Omental fat pad (tissue), 4 donors: Measurements from ENCODE around the gene EMC10. TPM values are rescaled to one million over a fixed set of nuclear protein-coding genes. Genes with fewer than 3 reads are reported as not detected.

ENCODE experiments used
- ATAC-seq: fragments of 150-250 bp; one replicate; pipeline ENCODE4 v1.9.1; 2016; ENCODE audit warnings: mild to moderate bottlenecking, moderate library complexity; ENCODE audit not compliant: low FRiP score
- DNase-seq: peaks from one replicate; pipeline ENCODE4 v3.0.0-alpha.2; 2019; ENCODE audit warnings: low spot score
- total RNA-seq, 4 donors: library from RNA; depleted of rRNA; stranded (reverse); fragments of >200 nt; gene quantifications; one replicate each; pipeline ENCODE4 v1.1.0, GENCODE V29; 2016
- TF ChIP-seq, protein P1 (sequence below), 3 donors: fragments of 450-650 bp; IDR thresholded peaks; one replicate each; pipeline ENCODE4 v1.5.1; 2016 to 2017; ENCODE audit warnings: antibody characterized with exemption in 3 of 3, mild to moderate bottlenecking in 3 of 3, moderate library complexity in 2 of 3

The EMC10 gene
- total RNA-seq, 4 donors from 2014 or later, result 41.6 to 52.1 (median 47.5) TPM

DNA sequence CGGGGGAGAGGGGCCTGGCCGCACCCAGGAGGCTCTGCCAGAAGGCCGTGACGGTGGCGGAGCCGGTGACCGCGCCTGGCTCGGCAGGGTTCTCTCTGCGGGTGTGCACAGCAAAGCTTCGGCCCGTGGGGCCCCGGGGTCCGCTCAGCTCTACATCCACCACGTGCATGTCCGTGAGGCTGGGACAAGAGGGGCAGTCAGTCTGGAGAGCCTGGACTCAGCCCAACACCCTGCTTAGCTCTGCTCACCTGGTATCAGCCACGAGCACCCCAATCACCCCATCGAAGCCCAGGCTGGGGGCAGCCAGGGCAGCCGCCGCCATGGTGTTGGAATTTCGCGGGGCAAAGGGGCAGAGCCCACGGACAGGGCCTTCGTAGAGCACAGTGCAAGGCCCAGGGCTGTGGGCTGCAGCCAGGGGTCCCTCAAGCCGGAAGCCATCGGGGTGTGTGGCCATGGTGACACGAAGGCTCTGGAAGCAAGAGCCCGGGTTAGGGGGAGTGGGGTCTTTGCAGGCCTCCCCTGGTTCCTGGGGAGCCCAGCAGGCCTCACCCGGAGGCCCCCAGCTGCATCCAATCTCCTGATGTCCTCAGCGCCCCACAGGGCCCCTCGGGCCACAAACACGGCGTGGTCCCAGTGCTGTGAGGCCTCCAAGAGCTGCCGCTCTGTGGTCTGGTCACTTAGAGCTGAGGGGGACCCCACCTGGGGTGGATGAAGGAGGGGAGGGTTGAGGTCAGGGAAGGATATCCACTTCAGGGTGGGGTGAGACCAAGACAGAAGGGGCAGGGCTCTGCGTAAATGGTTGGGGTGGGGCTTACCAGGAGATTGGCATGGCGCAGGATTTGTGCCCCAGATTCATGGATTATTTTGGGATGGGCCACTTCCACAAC is 36.0 kb downstream of the EMC10 start:
- DNase-seq, result no peak
- TF ChIP-seq, protein P1, sequence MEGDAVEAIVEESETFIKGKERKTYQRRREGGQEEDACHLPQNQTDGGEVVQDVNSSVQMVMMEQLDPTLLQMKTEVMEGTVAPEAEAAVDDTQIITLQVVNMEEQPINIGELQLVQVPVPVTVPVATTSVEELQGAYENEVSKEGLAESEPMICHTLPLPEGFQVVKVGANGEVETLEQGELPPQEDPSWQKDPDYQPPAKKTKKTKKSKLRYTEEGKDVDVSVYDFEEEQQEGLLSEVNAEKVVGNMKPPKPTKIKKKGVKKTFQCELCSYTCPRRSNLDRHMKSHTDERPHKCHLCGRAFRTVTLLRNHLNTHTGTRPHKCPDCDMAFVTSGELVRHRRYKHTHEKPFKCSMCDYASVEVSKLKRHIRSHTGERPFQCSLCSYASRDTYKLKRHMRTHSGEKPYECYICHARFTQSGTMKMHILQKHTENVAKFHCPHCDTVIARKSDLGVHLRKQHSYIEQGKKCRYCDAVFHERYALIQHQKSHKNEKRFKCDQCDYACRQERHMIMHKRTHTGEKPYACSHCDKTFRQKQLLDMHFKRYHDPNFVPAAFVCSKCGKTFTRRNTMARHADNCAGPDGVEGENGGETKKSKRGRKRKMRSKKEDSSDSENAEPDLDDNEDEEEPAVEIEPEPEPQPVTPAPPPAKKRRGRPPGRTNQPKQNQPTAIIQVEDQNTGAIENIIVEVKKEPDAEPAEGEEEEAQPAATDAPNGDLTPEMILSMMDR (IDR thresholded peaks at IDR 0.05), result no peak
- ATAC-seq, result no peak

DNA sequence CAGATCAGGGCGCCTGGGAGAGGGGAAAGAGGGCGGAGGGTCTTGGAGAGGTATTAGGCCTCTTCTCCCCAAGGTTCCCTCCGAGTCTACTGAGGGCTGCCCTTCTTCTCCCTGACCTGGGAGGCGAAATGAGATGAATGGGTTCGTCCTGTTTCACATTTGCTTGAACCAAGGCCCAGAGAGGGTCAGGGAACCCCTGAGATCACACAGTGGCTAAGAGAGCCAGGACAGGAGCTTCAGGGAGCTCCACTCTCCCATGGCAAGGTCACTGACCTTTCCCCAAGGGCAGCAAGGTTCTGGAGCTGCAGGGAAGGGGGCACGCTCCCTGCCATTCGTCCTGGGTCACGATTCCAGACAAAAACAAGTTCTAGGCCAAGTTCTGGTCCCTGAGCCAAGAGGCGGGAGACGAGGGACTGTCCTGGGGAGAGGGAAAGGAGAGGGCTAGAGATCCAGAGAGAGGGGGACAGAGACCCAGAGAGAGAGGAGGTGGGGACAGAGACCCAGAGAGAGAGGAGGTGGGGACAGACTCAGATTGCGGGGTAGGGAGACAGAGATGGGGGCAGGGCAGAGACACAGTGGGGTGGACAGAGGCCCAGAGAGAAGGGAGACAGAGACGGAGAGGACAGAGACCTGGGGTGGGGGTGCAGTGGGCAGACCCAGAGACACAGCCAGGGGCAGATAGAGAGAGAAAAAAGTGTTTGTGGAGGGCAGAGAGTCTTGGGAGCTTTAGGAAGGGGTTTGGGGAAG is 36.9 kb downstream of the EMC10 start:
- TF ChIP-seq, protein P1 (IDR thresholded peaks at IDR 0.05), result no peak
- ATAC-seq (no peak), DNase-seq (no peak)

DNA sequence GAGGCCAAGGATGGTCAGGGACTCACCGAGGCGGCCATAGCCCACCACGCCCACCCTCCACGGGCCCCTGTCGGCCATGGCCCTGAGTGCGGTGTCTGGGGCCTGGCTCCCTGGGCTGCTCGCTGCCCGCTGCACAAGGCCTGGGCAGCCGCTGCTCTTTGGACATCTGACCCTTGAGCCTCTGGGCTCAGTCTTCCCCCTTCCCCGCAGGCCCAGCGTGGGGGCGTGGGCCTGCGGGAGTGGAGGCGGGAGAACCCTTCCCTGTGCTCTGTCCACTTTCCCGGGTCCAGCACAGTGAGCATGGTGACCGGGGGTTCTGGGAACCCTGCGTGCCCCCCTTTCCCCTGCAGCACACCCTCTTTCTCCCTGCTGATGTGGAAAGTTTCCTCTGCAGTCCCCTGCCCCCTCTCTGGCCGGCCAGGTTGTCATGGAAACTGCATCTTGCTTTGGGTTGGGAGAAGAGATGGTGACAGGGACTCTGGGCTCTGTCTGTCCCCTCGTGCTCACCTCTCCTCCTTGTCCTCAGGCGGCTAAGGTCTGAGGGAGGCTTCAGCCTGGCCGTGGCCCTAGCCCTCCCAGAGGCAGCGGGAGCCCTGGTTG is 37.5 kb downstream of the EMC10 start, which contains the start of gene ASPDH:
Gene ASPDH (minus strand): TSS at position 168 of the 600 bp plus-strand sequence. CDS start 90 bp downstream, at position 78.
- TF ChIP-seq, protein P1 (IDR thresholded peaks at IDR 0.05), result no peak
- no peak for DNase-seq
- no peak for ATAC-seq

DNA sequence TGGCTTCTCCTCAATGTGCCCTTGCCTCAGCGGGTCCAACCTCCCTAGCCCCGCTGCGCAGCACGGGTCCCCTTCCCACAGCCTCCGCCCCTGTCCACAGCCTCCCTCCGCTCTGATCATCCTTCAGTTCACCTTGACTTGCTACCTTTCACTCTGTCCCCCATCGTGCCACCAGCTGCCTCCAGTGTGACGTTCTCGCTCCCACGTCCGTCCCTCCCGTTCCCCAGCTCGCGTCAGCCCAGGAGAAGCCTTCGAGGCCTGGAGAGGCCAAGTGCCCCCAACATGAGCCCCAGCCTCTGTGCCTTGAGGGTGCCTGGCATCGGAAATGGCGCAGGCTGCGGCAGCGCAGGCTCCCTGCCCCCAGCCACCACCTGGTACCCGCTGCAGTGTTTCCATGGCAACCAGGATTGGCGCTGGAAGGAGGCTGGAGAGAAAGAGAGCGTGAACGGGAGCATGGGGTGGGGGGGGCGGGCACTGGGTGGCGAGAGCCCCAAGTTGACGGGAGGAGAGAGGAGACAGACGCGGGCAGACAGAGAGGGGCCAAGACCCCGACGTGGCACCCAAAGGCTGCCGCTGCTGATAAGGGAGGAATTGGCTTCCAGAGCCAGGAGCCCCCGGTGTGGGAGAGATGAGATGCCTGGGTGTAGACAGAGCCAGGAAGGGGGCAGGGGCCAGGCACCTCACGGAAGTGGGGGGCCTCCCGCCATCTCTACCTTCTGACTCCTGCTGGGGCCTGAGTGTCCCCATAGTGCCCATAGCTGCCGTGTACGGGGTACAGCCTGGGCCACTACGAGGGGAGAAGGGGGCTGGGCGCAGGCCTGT is 38.2 kb downstream of the EMC10 start:
- DNase-seq (no peak), ATAC-seq (no peak)
- TF ChIP-seq, protein P1 (IDR thresholded peaks at IDR 0.05), result no peak

DNA sequence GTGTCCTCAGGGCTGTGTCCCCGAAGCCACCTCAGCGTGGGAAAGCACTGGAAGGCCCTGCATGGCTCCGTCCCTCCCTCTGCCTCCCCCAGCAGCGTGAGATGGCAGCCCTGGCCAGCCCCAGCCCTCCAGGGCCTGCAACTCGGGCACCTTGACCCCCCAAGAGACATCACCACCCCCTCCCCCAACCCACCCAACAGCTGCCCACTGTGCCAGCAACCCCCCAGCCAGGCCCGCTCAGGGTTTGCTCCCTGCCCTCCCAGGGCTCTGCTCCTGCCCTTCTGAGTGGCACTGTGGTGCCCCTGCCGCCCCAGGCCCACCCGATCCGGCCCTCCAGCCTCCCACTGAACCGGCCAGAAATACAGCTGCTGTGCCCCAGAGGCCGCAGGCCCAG is 38.9 kb downstream of the EMC10 start:
- DNase-seq (no peak), ATAC-seq (no peak)
- TF ChIP-seq, protein P1 (IDR thresholded peaks at IDR 0.05), result no peak

DNA sequence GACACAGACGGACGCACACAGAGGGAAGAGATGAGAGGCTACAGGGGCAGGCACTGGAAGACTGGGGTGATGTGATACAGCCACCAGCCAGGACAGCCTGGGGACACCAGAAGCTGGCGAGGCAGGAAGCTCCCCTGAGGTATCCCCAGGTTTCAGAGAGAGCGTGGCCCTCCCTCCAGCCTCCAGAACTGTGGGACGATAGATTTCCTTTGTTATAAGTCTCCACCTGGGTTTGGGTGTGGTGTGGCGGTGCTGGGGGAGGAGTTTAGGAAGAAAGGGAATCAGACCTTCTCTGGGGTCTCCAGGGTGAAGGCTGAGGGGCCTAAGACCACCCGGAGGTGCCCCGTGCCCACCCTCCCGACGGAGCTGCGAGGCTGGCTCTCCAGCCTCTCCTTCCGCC is 40.1 kb downstream of the EMC10 start:
- DNase-seq, result no peak
- TF ChIP-seq, protein P1 (IDR thresholded peaks at IDR 0.05), result no peak
- no peak for ATAC-seq
